OCI-LY1 (cell line): ENCODE measurements around the gene RBM11.

Experiments
- CTCF ChIP-seq: fragments of 200-600 bp; sonication (generic), shearing (Covaris generic); IDR thresholded peaks from 2 replicates; pipeline ENCODE4 v1.5.1; 2017; ENCODE audit warnings: mild to moderate bottlenecking, antibody characterized with exemption, low read length, moderate library complexity, mixed read lengths
- EZH2 ChIP-seq: fragments of 200-600 bp; sonication (generic), shearing (Covaris generic); IDR thresholded peaks from 2 replicates; pipeline ENCODE4 v1.8.0; 2017; ENCODE audit warnings: borderline replicate concordance, mixed run types, mild to moderate bottlenecking, antibody characterized with exemption, low read length, moderate library complexity, mixed read lengths

- TF ChIP-seq CTCF: no peak
- TF ChIP-seq EZH2: no peak
Observed at GRCh38 chr21:14241297-14241696, 25.3 kb downstream of the RBM11 start.
